ENCODE results near the gene NRF1.
"Not testable (repeated sequence)": the region's sequence is repeated elsewhere in the genome, so short reads cannot be mapped to it uniquely, and the experiment has no call there.

NRF1 gene

DNA sequence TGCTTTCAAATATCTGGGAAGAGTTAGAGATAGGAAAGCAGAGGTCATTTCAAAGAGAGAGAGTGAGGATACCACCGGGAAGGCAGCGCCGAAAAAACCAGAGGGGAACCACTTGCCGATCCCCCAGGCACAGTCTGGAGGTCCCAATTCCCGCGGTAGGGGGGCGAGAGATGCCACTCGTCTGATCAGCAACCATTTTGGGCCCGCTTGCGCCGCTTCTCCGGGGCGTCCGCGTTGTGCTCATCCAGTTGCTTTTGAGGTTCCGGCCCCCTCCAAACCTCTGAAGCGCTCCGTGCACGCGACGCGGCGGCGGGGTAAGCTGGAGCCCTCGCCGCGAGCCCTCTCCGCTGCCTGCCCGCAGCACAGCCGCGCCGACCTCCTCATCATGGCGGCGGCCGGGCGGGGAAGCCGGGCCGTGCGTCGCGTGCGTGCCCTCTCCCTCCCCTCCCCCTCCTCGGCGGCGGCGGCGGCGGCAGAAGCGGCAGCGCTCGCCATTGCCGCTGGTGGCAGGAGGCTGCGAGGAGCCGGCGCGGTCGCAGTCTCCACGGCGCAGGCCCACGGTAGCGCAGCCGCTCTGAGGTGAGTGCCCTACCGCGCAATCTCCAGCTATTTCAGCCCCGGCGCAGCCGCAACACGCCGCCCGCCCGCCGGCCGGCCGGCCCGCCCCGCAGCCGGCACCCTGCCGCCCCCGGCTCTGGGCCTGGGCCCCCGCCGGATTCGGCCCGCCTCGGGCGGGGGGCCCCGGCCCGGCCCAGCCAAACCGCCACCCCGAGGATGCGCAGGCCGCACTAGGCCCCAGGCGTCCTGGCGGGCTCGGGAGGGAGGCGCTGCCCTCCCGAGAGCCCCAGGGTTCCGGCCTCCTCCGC is at the start of gene NRF1:
TSS of gene NRF1 (plus strand) at position 475 of the 866 bp plus-strand sequence. CDS start 45,632 bp downstream, outside the sequence.
- H3K4me3 ChIP-seq (ENCODE audit: low read depth, low read length): peak within 1 kb of the TSS; percentile 98
- DNase-seq (ENCODE audit: low read depth): peak; percentile 98
- TF ChIP-seq, protein P1, sequence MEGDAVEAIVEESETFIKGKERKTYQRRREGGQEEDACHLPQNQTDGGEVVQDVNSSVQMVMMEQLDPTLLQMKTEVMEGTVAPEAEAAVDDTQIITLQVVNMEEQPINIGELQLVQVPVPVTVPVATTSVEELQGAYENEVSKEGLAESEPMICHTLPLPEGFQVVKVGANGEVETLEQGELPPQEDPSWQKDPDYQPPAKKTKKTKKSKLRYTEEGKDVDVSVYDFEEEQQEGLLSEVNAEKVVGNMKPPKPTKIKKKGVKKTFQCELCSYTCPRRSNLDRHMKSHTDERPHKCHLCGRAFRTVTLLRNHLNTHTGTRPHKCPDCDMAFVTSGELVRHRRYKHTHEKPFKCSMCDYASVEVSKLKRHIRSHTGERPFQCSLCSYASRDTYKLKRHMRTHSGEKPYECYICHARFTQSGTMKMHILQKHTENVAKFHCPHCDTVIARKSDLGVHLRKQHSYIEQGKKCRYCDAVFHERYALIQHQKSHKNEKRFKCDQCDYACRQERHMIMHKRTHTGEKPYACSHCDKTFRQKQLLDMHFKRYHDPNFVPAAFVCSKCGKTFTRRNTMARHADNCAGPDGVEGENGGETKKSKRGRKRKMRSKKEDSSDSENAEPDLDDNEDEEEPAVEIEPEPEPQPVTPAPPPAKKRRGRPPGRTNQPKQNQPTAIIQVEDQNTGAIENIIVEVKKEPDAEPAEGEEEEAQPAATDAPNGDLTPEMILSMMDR (IDR thresholded peaks at IDR 0.05; ENCODE audit: low read depth, low read length): no peak
- TF ChIP-seq POLR2A (IDR thresholded peaks at IDR 0.05; ENCODE audit: extremely low read depth, insufficient read length): peak; percentile 89
- TF ChIP-seq MYC (IDR thresholded peaks at IDR 0.05; ENCODE audit: low read depth, low read length): peak; percentile 93
- TF ChIP-seq, protein P2, sequence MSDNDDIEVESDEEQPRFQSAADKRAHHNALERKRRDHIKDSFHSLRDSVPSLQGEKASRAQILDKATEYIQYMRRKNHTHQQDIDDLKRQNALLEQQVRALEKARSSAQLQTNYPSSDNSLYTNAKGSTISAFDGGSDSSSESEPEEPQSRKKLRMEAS (IDR thresholded peaks at IDR 0.05; ENCODE audit: low read depth, low read length): peak; percentile 87

DNA sequence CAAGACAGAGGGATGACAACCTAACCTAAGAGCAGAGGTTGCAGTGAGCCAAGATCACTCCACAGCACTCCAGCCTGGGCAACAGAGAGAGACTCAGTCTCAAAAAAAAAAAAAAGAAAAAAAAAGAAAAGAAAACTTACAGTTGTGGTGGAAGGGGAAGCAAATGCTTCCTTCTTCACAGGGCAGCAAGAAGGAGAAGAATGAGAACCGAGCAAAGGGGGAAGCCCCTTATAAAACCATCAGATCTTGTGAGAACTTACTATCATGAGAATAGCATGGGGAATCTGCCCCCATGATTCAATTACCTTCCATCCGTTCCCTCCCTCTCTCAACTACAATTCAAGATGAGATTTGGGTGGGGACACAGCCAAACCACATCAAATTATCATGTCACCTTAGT is 45.2 kb upstream of the NRF1 start:
- not testable (repeated sequence) for H3K4me3 ChIP-seq (ENCODE audit: low read depth, low read length); DNase-seq (ENCODE audit: low read depth)

DNA sequence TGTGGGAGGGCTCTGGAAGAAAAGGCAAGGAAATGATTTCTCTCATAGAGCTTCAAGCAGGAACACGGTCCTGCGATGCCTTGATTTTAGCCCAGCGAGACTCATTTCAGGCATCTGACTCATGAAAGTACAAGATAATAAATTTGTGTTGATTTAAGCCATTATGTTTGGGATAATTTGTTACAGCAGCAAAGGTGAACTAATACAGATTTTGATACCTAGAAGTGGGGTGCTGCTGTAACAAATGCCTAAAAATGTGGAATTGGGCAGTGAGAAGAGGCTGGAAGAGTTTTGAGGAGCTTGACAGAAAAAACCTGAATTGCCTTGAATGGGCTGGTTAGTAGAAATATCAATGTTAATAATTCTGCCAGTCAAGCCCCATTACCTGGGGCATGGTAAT is 44.1 kb upstream of the NRF1 start:
- TF ChIP-seq, protein P2 (IDR thresholded peaks at IDR 0.05; ENCODE audit: low read depth, low read length): no peak
- TF ChIP-seq MYC (IDR thresholded peaks at IDR 0.05; ENCODE audit: low read depth, low read length) (no peak), POLR2A (IDR thresholded peaks at IDR 0.05; ENCODE audit: extremely low read depth, insufficient read length) (no peak)
- TF ChIP-seq, protein P1 (IDR thresholded peaks at IDR 0.05; ENCODE audit: low read depth, low read length): no peak

DNA sequence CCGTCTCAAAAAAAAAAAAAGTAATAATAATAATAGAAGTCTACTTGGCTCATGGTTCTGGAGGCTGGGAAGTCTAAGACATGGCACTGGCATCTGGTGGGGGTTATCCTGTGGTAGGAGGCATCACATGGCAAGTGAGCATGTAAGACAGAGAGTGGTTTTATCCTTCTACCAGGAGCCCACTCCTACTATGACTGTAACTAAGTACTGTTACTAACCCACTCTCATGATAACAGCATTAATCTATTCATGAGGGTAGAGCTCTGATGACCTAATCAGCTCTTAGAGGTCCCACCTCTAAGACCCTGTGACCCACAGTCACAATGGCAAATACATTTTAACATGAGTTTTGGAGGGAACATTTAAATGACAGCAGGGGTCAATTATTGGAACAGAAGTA is 43.3 kb upstream of the NRF1 start:
- no peak for DNase-seq (ENCODE audit: low read depth)
- H3K4me3 ChIP-seq (ENCODE audit: low read depth, low read length): no peak overlapping the region
- TF ChIP-seq, protein P1 (IDR thresholded peaks at IDR 0.05; ENCODE audit: low read depth, low read length): no peak
- TF ChIP-seq, protein P2 (IDR thresholded peaks at IDR 0.05; ENCODE audit: low read depth, low read length): no peak
- TF ChIP-seq POLR2A (IDR thresholded peaks at IDR 0.05; ENCODE audit: extremely low read depth, insufficient read length): no peak
- TF ChIP-seq MYC (IDR thresholded peaks at IDR 0.05; ENCODE audit: low read depth, low read length): no peak

More for the DNA sequence above, 44.1 kb upstream of the NRF1 start:
- no peak for DNase-seq (ENCODE audit: low read depth)
- no peak overlapping the region for H3K4me3 ChIP-seq (ENCODE audit: low read depth, low read length)

- TF ChIP-seq, protein P1 (IDR thresholded peaks at IDR 0.05; ENCODE audit: low read depth, low read length): no peak
- TF ChIP-seq POLR2A (IDR thresholded peaks at IDR 0.05; ENCODE audit: extremely low read depth, insufficient read length): no peak
- TF ChIP-seq, protein P2 (IDR thresholded peaks at IDR 0.05; ENCODE audit: low read depth, low read length): no peak
- no peak for TF ChIP-seq MYC (IDR thresholded peaks at IDR 0.05; ENCODE audit: low read depth, low read length)
- no peak overlapping the region for H3K4me3 ChIP-seq (ENCODE audit: low read depth, low read length)
- no peak for DNase-seq (ENCODE audit: low read depth)
These were observed 42.2 kb upstream of the NRF1 start for GRCh38 chr7:129569326-129569725.

GRCh38 chr7:129569811-129570215 is 41.7 kb upstream of the NRF1 start:
- peak; percentile 40 for DNase-seq (ENCODE audit: low read depth)
- no peak overlapping the region for H3K4me3 ChIP-seq (ENCODE audit: low read depth, low read length)
- TF ChIP-seq, protein P1 (IDR thresholded peaks at IDR 0.05; ENCODE audit: low read depth, low read length): no peak
- TF ChIP-seq POLR2A (IDR thresholded peaks at IDR 0.05; ENCODE audit: extremely low read depth, insufficient read length): no peak
- no peak for TF ChIP-seq MYC (IDR thresholded peaks at IDR 0.05; ENCODE audit: low read depth, low read length)
- TF ChIP-seq, protein P2 (IDR thresholded peaks at IDR 0.05; ENCODE audit: low read depth, low read length): no peak
